Ureter (tissue), 1 donor: ENCODE measurements around the gene TAS2R43. TPM values are rescaled to one million over a fixed set of nuclear protein-coding genes. Genes with fewer than 3 reads are reported as not detected.
"Not testable (repeated sequence)": the region's sequence is repeated elsewhere in the genome, so short reads cannot be mapped to it uniquely, and the experiment has no call there.

Experiments
- DNase-seq: peaks from one replicate; pipeline ENCODE4 v3.0.0-alpha.2; 2020; ENCODE audit warnings: low spot score
- total RNA-seq: library from RNA; stranded (reverse); gene quantifications from one replicate; pipeline ENCODE4 v1.2.4, GENCODE V29; 2023
- donor health status: DM: yes; HTN: yes; CAD: no.

The TAS2R43 gene
- total RNA-seq, 1 donor from 2014 or later: 3.0 TPM

- no peak for DNase-seq
Measured at GRCh38 chr12:11059784-11060183, 32.3 kb downstream of the TAS2R43 start.

GRCh38 chr12:11059041-11059440 lies 33.1 kb downstream of the TAS2R43 start:
- DNase-seq: no peak

- DNase-seq: no peak
Measured at GRCh38 chr12:11055306-11055705, 36.8 kb downstream of the TAS2R43 start.

GRCh38 chr12:11049806-11050531 lies 42.1 kb downstream of the TAS2R43 start:
- DNase-seq: not testable (repeated sequence)

- DNase-seq: not testable (repeated sequence)
Measured at GRCh38 chr12:11041366-11041765, 50.7 kb downstream of the TAS2R43 start.

Other genes with a start within 250 kb of the TAS2R43 start
- gene PRR4, start 242.8 kb downstream of the TAS2R43 start, total RNA-seq: 7.3 TPM
- 47.6 TPM for gene PRH1, start 208.1 kb downstream of the TAS2R43 start, total RNA-seq
- gene TAS2R13, start 182.8 kb downstream of the TAS2R43 start, total RNA-seq: 7.9 TPM
- gene PRH2, start 163.1 kb downstream of the TAS2R43 start, total RNA-seq: not detected
- 8.0 TPM for gene TAS2R14, start 153.1 kb downstream of the TAS2R43 start, total RNA-seq
- gene TAS2R50, start 105.4 kb downstream of the TAS2R43 start, total RNA-seq: 7.2 TPM
- 6.1 TPM for gene TAS2R20, start 94.0 kb downstream of the TAS2R43 start, total RNA-seq
- 14.2 TPM for gene TAS2R19, start 69.7 kb downstream of the TAS2R43 start, total RNA-seq
- gene TAS2R31, start 60.9 kb downstream of the TAS2R43 start, total RNA-seq: 12.2 TPM
- gene TAS2R46, start 30.0 kb downstream of the TAS2R43 start, total RNA-seq: 5.4 TPM
- gene TAS2R30, start 42.3 kb upstream of the TAS2R43 start, total RNA-seq: 11.8 TPM
- 7.7 TPM for gene SMIM10L1, start 78.9 kb upstream of the TAS2R43 start, total RNA-seq
- not detected for gene TAS2R42, start 94.6 kb upstream of the TAS2R43 start, total RNA-seq
- not detected for gene PRB3, start 177.4 kb upstream of the TAS2R43 start, total RNA-seq
- not detected for gene PRB4, start 218.1 kb upstream of the TAS2R43 start, total RNA-seq